ENCODE data around the gene OR1J4. TPM values are rescaled to one million over a fixed set of nuclear protein-coding genes. Genes with fewer than 3 reads are reported as not detected.

OR1J4 gene
- total and polyA plus RNA-seq, 4 donors, result not detected

GRCh38 chr9:122551371-122551770, 32.4 kb downstream of the OR1J4 start:
- Histone ChIP-seq H3K4me1 (ENCODE audit: control insufficient read depth in 1 of 2, insufficient read depth in 2 of 2, low read length in 2 of 2) (no peaks in the 10 kb centered on the region), H3K9me3 (ENCODE audit: control insufficient read depth, low read length) (peaks cover 2% of the 10 kb centered on the region), H3K4me3 (ENCODE audit: low read length in 2 of 2) (no peak overlapping the region), H3K27ac (ENCODE audit: low read depth in 1 of 2, low read length in 2 of 2) (no peak overlapping the region), H3K27me3 (ENCODE audit: control insufficient read depth in 1 of 2, insufficient read depth in 2 of 2, low read length in 1 of 2) (peaks cover 0 to 2% of the 10 kb centered on the region in 2 donors), H3K36me3 (ENCODE audit: control insufficient read depth in 1 of 2, insufficient read depth in 2 of 2, low read length in 1 of 2) (no peaks in the 10 kb centered on the region)
- DNase-seq, result no peak
- no peak for ATAC-seq (ENCODE audit: low FRiP score)
- 73 to 82% methylated on average over 5 of the region's 5 CpGs for WGBS, 2 donors
- intact Hi-C loops (cut with DNase I), result no loop called here

- DNase-seq (no peak), ATAC-seq (ENCODE audit: low FRiP score) (no peak)
- WGBS, 2 donors, result 68 to 74% methylated on average over 2 of the region's 2 CpGs
- no peak within 1 kb of the TSS for H3K4me3 ChIP-seq (ENCODE audit: low read length in 2 of 2)
- H3K4me1 ChIP-seq (ENCODE audit: control insufficient read depth in 1 of 2, insufficient read depth in 2 of 2, low read length in 2 of 2), result no peaks in the 10 kb centered on the region
- H3K36me3 ChIP-seq (ENCODE audit: control insufficient read depth in 1 of 2, insufficient read depth in 2 of 2, low read length in 1 of 2), result no peaks in the 10 kb centered on the region
- no peak within 1 kb of the TSS for H3K27ac ChIP-seq (ENCODE audit: low read depth in 1 of 2, low read length in 2 of 2)
- H3K27me3 ChIP-seq (ENCODE audit: control insufficient read depth in 1 of 2, insufficient read depth in 2 of 2, low read length in 1 of 2), result peaks cover 0 to 2% of the 10 kb centered on the region in 2 donors
- peaks cover 2% of the 10 kb centered on the region for H3K9me3 ChIP-seq (ENCODE audit: control insufficient read depth, low read length)
- intact Hi-C loops (cut with DNase I), result no loop called here
These were observed 33.9 kb downstream of the OR1J4 start, which contains the start of gene OR1N2 for GRCh38 chr9:122552812-122553211. Gene OR1N2, plus strand, starts transcription at chr9:122553112. Its CDS starts 100 bp downstream, at chr9:122553212.

GRCh38 chr9:122561446-122561845, 42.5 kb downstream of the OR1J4 start:
- Histone ChIP-seq H3K27me3 (ENCODE audit: control insufficient read depth in 1 of 2, insufficient read depth in 2 of 2, low read length in 1 of 2) (no peaks in the 10 kb centered on the region), H3K4me1 (ENCODE audit: control insufficient read depth in 1 of 2, insufficient read depth in 2 of 2, low read length in 2 of 2) (no peaks in the 10 kb centered on the region), H3K4me3 (ENCODE audit: low read length in 2 of 2) (no peak overlapping the region), H3K36me3 (ENCODE audit: control insufficient read depth in 1 of 2, insufficient read depth in 2 of 2, low read length in 1 of 2) (no peaks in the 10 kb centered on the region), H3K9me3 (ENCODE audit: control insufficient read depth, low read length) (peaks cover 2% of the 10 kb centered on the region), H3K27ac (ENCODE audit: low read depth in 1 of 2, low read length in 2 of 2) (no peak overlapping the region)
- 70 to 75% methylated on average over 4 of the region's 4 CpGs for WGBS, 2 donors
- intact Hi-C loops (cut with DNase I), result no loop called here
- no peak for DNase-seq
- no peak for ATAC-seq (ENCODE audit: low FRiP score)

- no peak for DNase-seq
- WGBS, 2 donors, result 33 to 39% methylated on average over 9 of the region's 9 CpGs
- intact Hi-C loops (cut with DNase I), result no loop called here
- Histone ChIP-seq H3K27me3 (ENCODE audit: control insufficient read depth in 1 of 2, insufficient read depth in 2 of 2, low read length in 1 of 2) (no peaks in the 10 kb centered on the region), H3K4me1 (ENCODE audit: control insufficient read depth in 1 of 2, insufficient read depth in 2 of 2, low read length in 2 of 2) (no peaks in the 10 kb centered on the region), H3K4me3 (ENCODE audit: low read length in 2 of 2) (no peak overlapping the region), H3K9me3 (ENCODE audit: control insufficient read depth, low read length) (peaks cover 2% of the 10 kb centered on the region), H3K36me3 (ENCODE audit: control insufficient read depth in 1 of 2, insufficient read depth in 2 of 2, low read length in 1 of 2) (no peaks in the 10 kb centered on the region), H3K27ac (ENCODE audit: low read depth in 1 of 2, low read length in 2 of 2) (no peak overlapping the region)
- no peak for ATAC-seq (ENCODE audit: low FRiP score)
These were observed 43.3 kb downstream of the OR1J4 start for GRCh38 chr9:122562134-122562760.

- H3K27me3 ChIP-seq (ENCODE audit: control insufficient read depth in 1 of 2, insufficient read depth in 2 of 2, low read length in 1 of 2), result no peaks in the 10 kb centered on the region
- H3K4me1 ChIP-seq (ENCODE audit: control insufficient read depth in 1 of 2, insufficient read depth in 2 of 2, low read length in 2 of 2), result no peaks in the 10 kb centered on the region
- H3K36me3 ChIP-seq (ENCODE audit: control insufficient read depth in 1 of 2, insufficient read depth in 2 of 2, low read length in 1 of 2), result no peaks in the 10 kb centered on the region
- intact Hi-C loops (cut with DNase I), result no loop called here
- no peak overlapping the region for H3K4me3 ChIP-seq (ENCODE audit: low read length in 2 of 2)
- ATAC-seq (ENCODE audit: low FRiP score) (no peak), DNase-seq (no peak)
- WGBS, 2 donors, result 85 to 86% methylated on average over 4 of the region's 4 CpGs
- H3K27ac ChIP-seq (ENCODE audit: low read depth in 1 of 2, low read length in 2 of 2), result no peak overlapping the region
- H3K9me3 ChIP-seq (ENCODE audit: control insufficient read depth, low read length), result no peaks in the 10 kb centered on the region
These were observed 49.0 kb downstream of the OR1J4 start for GRCh38 chr9:122567901-122568300.

Other genes with a start within 250 kb of the OR1J4 start
- gene PTGS1, start 148.1 kb upstream of the OR1J4 start, total RNA-seq, result 10 to 100 TPM; 10.4 to 20.3 TPM
- gene PTGS1, start 148.1 kb upstream of the OR1J4 start, polyA plus RNA-seq, result 1 to 10 TPM; 3.1 to 5.9 TPM
- gene OR1J1, start 41.2 kb upstream of the OR1J4 start, total RNA-seq, result not detected
- gene OR1J1, start 41.2 kb upstream of the OR1J4 start, polyA plus RNA-seq, result not detected
- gene OR1J2, start 8.3 kb upstream of the OR1J4 start, total RNA-seq, result not detected
- gene OR1J2, start 8.3 kb upstream of the OR1J4 start, polyA plus RNA-seq, result not detected
- not detected for gene OR1N1, start 8.2 kb downstream of the OR1J4 start, total RNA-seq
- not detected for gene OR1N1, start 8.2 kb downstream of the OR1J4 start, polyA plus RNA-seq
- not detected for gene OR1N2, start 34.0 kb downstream of the OR1J4 start, total RNA-seq
- not detected for gene OR1N2, start 34.0 kb downstream of the OR1J4 start, polyA plus RNA-seq
- gene OR1L8, start 64.2 kb downstream of the OR1J4 start, total RNA-seq, result not detected
- gene OR1L8, start 64.2 kb downstream of the OR1J4 start, polyA plus RNA-seq, result not detected
- not detected for gene OR1Q1, start 95.6 kb downstream of the OR1J4 start, total RNA-seq
- not detected for gene OR1Q1, start 95.6 kb downstream of the OR1J4 start, polyA plus RNA-seq
- gene OR1B1, start 138.5 kb downstream of the OR1J4 start, total RNA-seq, result not detected
- not detected for gene OR1B1, start 138.5 kb downstream of the OR1J4 start, polyA plus RNA-seq
- gene OR1L1, start 142.6 kb downstream of the OR1J4 start, total RNA-seq, result not detected
- not detected for gene OR1L1, start 142.6 kb downstream of the OR1J4 start, polyA plus RNA-seq
- not detected for gene OR1L3, start 156.0 kb downstream of the OR1J4 start, total RNA-seq
- not detected for gene OR1L3, start 156.0 kb downstream of the OR1J4 start, polyA plus RNA-seq
- not detected for gene OR1L4, start 204.8 kb downstream of the OR1J4 start, total RNA-seq
- not detected for gene OR1L4, start 204.8 kb downstream of the OR1J4 start, polyA plus RNA-seq
- not detected for gene OR1L6, start 223.2 kb downstream of the OR1J4 start, total RNA-seq
- gene OR1L6, start 223.2 kb downstream of the OR1J4 start, polyA plus RNA-seq, result not detected